Muscle layer of duodenum (tissue), 2 donors: Measurements from ENCODE around the gene DKK1.
"Not testable (repeated sequence)": the region's sequence is repeated elsewhere in the genome, so short reads cannot be mapped to it uniquely, and the experiment has no call there.

Experiments
- H3K27ac ChIP-seq: one replicate; pipeline ENCODE4 v1.7.0; 2013; ENCODE audit warnings: mild to moderate bottlenecking, low read length
- H3K27me3 ChIP-seq: one replicate; pipeline ENCODE4 v1.7.0; 2013; ENCODE audit warnings: low read depth, mild to moderate bottlenecking, control low read depth, low read length
- H3K36me3 ChIP-seq, 2 donors: one replicate each; pipeline ENCODE4 v1.7.0; 2013; ENCODE audit warnings: low read length in 2 of 2, control low read depth in 1 of 2, mild to moderate bottlenecking in 1 of 2; ENCODE audit not compliant: insufficient read depth in 2 of 2, control insufficient read depth in 1 of 2
- H3K4me1 ChIP-seq, 2 donors: one replicate each; pipeline ENCODE4 v1.7.0; 2013; ENCODE audit warnings: low read length in 2 of 2, mild to moderate bottlenecking in 2 of 2, control low read depth in 1 of 2, moderate library complexity in 1 of 2; ENCODE audit not compliant: insufficient read depth in 2 of 2, control insufficient read depth in 1 of 2
- H3K4me3 ChIP-seq, 2 donors: one replicate each; pipeline ENCODE4 v1.7.0; 2013; ENCODE audit warnings: low read length in 2 of 2, low read depth in 1 of 2, mild to moderate bottlenecking in 1 of 2
- H3K9me3 ChIP-seq, 2 donors: one replicate each; pipeline ENCODE4 v1.7.0; 2013; ENCODE audit warnings: low read length in 2 of 2, control low read depth in 1 of 2, mild to moderate bottlenecking in 1 of 2; ENCODE audit not compliant: control insufficient read depth in 1 of 2
- donor health status: healthy.

Gene DKK1

DNA sequence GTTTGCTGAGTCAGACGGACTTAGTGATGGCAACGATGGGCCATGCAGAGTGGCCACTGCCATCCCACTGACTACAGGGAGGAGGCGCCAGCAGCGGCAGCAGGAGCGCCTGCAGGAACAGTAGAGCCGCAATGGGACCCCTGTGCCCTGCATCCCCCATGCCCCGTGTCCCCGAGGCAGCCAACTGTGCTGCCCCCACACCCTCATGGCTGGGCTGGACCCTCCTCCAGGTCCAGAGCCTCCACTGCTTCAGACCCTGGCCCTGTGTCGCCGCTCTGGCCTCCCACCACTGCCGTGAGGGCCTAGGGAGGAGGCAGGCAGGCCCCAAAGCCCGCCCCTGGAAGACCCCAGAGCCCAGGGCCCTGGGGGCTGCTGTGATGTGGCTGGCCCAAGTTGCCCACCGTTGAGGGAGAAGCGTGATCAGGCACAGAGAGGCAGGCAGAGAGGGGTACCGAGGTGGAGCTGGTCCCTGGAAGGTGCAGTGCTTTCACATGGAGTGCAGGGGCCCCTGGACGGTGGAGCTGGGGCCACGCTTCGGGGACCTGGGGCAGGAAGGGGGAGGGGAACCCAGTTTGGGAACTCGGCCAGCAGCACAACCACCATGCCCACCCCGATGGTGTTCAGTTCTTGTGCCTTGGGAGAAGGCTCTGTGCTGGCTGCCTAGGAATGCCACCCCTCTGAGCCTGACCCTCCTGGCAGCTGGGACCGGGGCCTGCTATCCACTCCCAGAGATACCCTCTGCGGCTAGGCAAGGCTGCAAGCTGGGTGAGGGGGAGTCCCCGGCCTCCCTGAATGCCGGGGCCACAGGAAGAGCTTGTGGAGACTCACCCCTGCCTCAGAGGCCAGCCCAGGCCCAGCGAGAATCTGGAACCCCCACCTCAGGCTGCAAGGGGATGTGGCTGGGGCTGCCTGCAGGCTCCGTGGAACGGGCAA, 32.6 kb downstream of the DKK1 start:
- Histone ChIP-seq H3K36me3 (no peaks in the 10 kb centered on the region), H3K4me1 (no peaks in the 10 kb centered on the region), H3K27ac (no peak overlapping the region), H3K4me3 (no peak overlapping the region), H3K9me3 (no peaks in the 10 kb centered on the region), H3K27me3 (no peaks in the 10 kb centered on the region)

DNA sequence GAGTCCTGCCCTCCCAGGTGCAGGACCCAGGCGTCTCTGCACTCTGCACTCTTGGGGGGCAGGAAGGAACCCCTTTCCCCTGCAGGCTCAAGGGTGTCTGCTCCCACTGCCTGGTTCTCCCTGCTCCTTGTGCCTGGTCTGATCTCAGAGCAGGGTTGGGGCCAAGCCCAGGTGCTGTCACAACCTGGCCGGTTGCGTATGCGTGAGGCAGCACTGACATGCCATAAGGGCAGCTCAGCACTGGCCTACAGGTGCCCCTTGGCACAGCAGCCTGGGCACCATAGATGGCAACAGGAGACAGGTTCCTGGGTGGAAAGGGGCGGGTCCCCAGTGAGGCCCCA, 33.2 kb downstream of the DKK1 start:
- Histone ChIP-seq H3K36me3 (no peaks in the 10 kb centered on the region), H3K9me3 (no peaks in the 10 kb centered on the region), H3K4me3 (no peak overlapping the region), H3K27me3 (no peaks in the 10 kb centered on the region), H3K27ac (no peak overlapping the region), H3K4me1 (no peaks in the 10 kb centered on the region)

DNA sequence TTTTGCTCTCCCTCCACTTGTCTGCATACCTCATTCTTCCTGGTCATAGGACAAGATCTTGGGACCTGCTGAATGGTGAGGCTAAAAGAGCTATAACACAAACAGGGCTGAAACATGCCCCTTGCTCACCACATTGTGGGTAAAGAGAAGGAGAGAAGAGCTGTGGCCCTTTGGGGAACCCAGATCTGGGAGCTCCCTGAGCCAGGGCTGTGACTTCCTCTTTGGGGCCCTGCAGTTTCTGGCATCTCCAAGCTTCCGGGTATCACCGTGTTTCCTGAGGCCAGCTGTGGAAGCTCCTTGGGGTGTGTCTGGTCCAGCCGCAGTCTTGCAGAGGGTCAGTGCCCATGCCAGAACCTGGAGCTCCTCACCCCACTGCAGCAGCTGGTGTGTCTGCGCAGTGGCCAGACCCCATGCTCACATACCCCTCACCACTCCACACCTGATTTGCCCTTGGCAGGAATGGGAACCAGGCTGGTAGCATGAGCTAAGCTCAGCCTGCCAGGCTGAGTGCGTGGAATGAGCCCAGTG, 34.0 kb downstream of the DKK1 start:
- no peaks in the 10 kb centered on the region for H3K9me3 ChIP-seq
- no peak overlapping the region for H3K27ac ChIP-seq
- H3K4me1 ChIP-seq = no peaks in the 10 kb centered on the region
- no peaks in the 10 kb centered on the region for H3K36me3 ChIP-seq
- no peaks in the 10 kb centered on the region for H3K27me3 ChIP-seq
- no peak overlapping the region for H3K4me3 ChIP-seq

DNA sequence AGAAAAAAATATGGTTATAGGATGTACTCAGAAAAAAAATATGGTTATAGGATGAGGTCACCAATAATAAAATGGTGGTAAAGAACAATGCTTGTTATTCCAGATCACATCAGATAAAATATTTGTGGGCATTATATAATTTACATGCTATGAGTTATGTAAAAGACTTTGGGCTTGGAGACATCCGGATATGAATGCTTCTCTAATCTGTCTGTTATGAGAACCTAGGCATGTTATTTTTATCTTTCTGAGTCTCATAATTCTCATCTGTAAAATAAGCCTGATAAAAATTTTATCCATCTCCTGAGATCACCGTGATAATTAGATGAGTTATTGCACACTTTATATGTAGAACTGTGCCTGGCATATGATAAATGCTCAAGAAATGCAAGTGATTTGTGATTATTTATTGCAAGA, 37.8 kb downstream of the DKK1 start:
- H3K27ac ChIP-seq = no peak overlapping the region
- H3K27me3 ChIP-seq = no peaks in the 10 kb centered on the region
- H3K4me1 ChIP-seq = no peaks in the 10 kb centered on the region
- no peak overlapping the region for H3K4me3 ChIP-seq
- no peaks in the 10 kb centered on the region for H3K36me3 ChIP-seq
- no peaks in the 10 kb centered on the region for H3K9me3 ChIP-seq

DNA sequence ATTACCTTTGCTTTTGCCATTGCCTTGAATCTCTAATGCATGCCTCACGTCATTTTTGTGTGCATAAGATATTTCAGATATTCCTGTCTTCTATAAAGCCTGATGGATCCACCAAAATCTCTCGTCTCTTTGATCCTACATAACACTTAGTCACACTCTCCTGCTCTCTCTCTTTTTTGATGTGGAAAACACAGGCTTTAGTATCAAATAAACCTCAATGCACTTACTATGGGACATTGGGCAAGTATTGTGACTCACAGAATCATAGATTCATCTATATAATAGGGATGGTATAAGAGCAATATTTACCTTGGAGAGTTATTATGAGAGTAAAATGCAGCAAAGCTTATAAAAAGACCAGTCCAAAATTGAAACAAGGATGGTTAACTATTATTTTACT, 39.1 kb downstream of the DKK1 start:
- Histone ChIP-seq H3K36me3 (no peaks in the 10 kb centered on the region), H3K27me3 (no peaks in the 10 kb centered on the region), H3K4me1 (no peaks in the 10 kb centered on the region), H3K9me3 (no peaks in the 10 kb centered on the region), H3K27ac (no peak overlapping the region), H3K4me3 (no peak overlapping the region)

DNA sequence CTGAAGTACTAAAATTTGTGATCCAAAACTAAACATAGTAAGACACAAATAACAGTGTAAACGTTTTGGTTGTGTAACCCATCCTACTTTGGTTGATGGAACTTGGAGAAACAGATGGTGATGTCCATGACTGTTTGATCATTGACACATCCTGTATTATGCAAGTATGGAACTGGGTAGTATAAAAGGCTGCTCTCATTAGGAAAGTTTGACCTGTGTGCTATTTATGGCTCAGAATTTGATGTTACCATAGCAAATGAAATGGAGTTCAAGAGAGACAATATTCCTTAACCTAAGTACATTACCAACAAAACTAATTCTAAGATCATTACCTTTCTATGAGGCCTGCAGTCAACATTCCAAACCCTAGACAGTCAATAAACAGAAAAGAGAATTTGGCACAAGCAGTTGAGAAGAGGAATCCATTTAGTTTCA, 39.9 kb downstream of the DKK1 start:
- Histone ChIP-seq H3K4me1 (no peaks in the 10 kb centered on the region), H3K4me3 (no peak overlapping the region), H3K27ac (no peak overlapping the region), H3K36me3 (no peaks in the 10 kb centered on the region), H3K9me3 (no peaks in the 10 kb centered on the region), H3K27me3 (no peaks in the 10 kb centered on the region)

DNA sequence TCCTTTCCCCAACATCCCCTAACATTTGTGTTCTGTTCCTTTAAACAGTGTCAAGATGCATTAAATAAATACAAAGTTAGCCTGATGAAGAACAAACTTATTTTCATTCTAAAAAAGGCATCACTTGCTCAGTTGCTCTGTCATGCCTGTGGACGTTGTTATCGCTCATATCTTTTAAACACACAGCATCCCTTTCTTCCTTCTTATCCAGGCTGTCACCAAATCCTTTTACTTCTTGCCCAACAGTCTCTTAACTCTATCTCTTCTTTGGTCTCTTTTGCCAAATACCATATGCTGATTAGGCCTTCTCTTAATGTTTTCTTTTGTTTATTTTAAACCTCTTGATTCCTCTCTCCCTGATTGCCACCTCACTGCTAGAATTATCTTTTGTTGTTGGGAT, 43.9 kb downstream of the DKK1 start:
- H3K27me3 ChIP-seq = no peaks in the 10 kb centered on the region
- H3K4me1 ChIP-seq = no peaks in the 10 kb centered on the region
- no peak overlapping the region for H3K27ac ChIP-seq
- no peaks in the 10 kb centered on the region for H3K9me3 ChIP-seq
- H3K36me3 ChIP-seq = no peaks in the 10 kb centered on the region
- no peak overlapping the region for H3K4me3 ChIP-seq

DNA sequence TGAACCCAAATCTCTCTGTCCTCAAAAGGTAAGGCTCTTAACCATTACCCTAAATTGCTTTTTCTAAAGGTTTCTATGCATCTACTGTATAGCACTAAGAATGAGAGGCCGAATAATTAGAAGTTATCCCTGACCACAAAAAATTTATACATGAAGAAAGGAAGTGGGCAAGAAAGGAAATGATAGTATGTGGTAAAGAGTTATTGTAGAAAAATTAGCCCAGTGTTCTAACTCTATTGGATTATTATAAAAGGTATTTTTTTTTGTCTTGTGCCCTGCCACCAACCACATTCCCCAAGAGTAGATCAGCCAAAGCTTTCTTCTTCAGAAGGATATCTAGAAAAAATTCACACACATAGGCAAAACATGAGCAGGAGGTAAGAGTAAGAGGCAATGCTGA, 45.4 kb downstream of the DKK1 start:
- H3K4me1 ChIP-seq = no peaks in the 10 kb centered on the region
- H3K36me3 ChIP-seq = no peaks in the 10 kb centered on the region
- no peaks in the 10 kb centered on the region for H3K27me3 ChIP-seq
- H3K9me3 ChIP-seq = no peaks in the 10 kb centered on the region
- no peak overlapping the region for H3K4me3 ChIP-seq
- H3K27ac ChIP-seq = no peak overlapping the region

DNA sequence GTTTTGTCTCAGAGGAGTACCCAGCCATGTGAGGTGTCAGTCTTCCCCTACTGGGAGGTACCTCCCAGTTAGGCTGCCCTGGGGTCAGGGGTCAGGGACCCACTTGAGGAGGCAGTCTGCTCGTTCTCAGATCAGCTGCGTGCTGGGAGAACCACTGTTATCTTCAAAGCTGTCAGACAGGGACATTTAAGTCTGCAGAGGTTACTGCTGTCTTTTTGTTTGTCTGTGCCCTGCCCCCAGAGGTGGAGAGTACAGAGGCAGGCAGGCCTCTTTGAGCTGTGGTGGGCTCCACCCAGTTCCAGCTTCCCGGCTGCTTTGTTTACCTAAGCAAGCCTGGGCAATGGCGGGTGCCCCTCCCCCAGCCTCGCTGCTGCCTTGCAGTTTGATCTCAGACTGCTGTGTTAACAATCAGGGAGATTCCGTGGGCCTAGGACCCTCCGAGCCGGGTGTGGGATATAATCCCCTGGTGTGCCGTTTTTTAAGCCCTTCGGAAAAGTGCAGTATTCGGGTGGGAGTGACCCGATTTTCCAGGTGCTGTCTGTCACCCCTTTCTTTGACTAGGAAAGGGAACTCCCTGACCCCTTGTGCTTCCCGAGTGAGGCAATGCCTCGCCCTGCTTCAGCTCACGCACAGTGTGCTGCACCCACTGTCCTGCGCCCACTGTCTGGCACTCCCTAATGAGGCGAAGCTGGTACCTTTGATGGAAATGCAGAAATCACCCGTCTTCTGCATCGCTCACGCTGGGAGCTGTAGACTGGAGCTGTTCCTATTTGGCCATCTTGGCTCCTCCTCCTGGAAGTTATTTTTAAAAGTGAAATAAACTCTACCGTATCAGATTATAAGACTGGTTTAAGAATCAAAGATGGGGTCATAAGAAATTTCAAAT, 51.7 kb downstream of the DKK1 start:
- H3K9me3 ChIP-seq, H3K27ac ChIP-seq, H3K36me3 ChIP-seq, H3K4me1 ChIP-seq, H3K4me3 ChIP-seq, H3K27me3 ChIP-seq: not testable (repeated sequence)
